Retinal pigment epithelial cell (primary cell): ENCODE results near the gene UTS2R.
"Not testable (repeated sequence)": the region's sequence is repeated elsewhere in the genome, so short reads cannot be mapped to it uniquely, and the experiment has no call there.

Experiments
- DNase-seq: peaks from one replicate; pipeline ENCODE4 v3.0.0-alpha.2; 2010; ENCODE audit warnings: low read depth
- H3K4me3 ChIP-seq: 2 replicates; pipeline ENCODE4 v1.5.1; 2011; ENCODE audit warnings: mild to moderate bottlenecking, low read length, control low read depth, moderate library complexity
- TF ChIP-seq, protein P1 (sequence below): conservative IDR thresholded peaks from 2 replicates; pipeline ENCODE4 v1.5.1; 2011; ENCODE audit warnings: low read depth, low read length, control low read depth, inconsistent platforms

Gene UTS2R

DNA sequence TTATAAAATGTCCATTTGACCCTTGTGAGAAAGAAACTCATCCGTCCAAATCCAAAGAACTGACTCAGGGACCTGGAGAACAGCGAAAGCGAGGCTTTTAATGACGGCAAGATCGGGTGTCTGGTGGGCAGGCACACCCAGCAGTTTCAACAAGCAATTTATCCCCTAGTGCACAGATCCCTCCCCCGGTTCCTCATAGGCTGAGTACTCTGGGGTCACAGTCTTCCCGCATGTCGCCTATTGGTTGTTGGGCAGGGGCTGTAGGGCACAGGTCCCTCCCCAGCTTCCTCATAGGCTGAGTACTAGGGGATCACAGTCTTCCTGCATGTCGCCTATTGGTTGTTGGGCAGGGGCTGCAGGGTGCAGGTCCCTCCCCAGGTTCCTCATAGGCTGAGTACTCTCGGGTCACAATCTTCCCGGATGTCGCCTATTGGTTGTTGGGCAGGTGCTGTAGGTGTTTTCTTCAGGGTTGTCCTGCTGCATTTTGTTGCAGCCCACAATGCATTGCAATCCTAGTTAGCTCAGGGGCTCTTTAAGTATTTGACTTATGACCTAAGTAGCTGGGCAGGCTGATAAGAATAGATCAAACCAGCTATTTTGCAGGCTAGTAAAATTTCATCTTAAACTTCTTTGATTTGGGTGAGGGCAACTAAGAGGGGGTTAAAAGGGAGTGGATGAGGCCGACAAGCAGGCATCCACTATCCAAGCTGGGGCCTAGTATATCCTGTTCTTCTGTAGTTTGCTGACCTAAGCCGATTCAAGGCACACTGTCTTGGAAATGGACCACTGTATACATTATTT lies 3.6 kb upstream of the UTS2R start:
- TF ChIP-seq, protein P1, sequence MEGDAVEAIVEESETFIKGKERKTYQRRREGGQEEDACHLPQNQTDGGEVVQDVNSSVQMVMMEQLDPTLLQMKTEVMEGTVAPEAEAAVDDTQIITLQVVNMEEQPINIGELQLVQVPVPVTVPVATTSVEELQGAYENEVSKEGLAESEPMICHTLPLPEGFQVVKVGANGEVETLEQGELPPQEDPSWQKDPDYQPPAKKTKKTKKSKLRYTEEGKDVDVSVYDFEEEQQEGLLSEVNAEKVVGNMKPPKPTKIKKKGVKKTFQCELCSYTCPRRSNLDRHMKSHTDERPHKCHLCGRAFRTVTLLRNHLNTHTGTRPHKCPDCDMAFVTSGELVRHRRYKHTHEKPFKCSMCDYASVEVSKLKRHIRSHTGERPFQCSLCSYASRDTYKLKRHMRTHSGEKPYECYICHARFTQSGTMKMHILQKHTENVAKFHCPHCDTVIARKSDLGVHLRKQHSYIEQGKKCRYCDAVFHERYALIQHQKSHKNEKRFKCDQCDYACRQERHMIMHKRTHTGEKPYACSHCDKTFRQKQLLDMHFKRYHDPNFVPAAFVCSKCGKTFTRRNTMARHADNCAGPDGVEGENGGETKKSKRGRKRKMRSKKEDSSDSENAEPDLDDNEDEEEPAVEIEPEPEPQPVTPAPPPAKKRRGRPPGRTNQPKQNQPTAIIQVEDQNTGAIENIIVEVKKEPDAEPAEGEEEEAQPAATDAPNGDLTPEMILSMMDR, result no peak
- no peak for DNase-seq
- no peak overlapping the region for H3K4me3 ChIP-seq

GRCh38 chr17:82369211-82369610 lies 2.4 kb upstream of the UTS2R start:
- TF ChIP-seq, protein P1, result no peak
- H3K4me3 ChIP-seq, result no peak overlapping the region
- no peak for DNase-seq

- TF ChIP-seq, protein P1, result no peak
- no peak overlapping the region for H3K4me3 ChIP-seq
- no peak for DNase-seq
Measured at GRCh38 chr17:82370471-82371332, 863 bp upstream of the UTS2R start.

DNA sequence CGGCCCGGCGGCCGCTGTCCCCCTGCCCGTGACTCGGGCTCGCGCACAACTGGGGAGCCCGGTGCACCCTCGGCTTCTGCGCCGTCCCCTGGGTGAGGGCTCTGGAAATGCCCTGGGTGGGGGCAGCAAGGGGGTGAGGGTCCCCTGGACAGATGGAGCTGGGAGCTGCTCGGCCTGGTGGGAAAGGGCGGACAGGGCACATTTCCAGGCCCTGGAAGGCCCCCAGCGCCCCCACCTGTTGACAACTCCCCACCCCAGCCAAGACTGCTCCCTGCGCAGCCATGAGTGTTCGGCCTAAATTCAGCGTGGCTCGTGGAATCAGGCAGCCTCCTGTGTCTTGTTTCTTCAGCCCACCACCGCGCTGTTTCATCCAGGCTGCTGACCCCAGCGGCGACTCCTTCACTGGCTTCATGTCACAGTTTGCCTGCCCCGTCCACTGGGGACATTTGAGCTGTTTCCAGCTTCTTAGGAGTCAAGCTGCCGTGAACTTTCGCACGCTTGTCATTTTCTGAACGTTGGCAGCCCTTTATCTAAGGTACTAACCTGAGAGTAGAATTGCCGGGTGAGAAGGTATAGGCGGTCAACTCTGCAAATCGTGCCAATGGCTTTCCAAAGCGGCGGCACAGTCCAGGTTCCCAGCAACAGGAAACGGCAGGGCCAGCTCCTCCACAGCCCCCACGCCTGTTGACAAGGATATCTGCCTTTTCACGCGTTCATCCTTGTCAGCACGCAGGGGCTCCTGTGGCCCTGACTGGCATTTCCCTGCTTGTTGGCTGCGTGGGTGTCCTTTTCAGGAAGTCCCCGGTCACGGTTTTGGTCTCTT lies 895 bp downstream of the UTS2R start:
- DNase-seq, result no peak
- H3K4me3 ChIP-seq, result peak overlapping the region; percentile 31
- TF ChIP-seq, protein P1, result no peak

DNA sequence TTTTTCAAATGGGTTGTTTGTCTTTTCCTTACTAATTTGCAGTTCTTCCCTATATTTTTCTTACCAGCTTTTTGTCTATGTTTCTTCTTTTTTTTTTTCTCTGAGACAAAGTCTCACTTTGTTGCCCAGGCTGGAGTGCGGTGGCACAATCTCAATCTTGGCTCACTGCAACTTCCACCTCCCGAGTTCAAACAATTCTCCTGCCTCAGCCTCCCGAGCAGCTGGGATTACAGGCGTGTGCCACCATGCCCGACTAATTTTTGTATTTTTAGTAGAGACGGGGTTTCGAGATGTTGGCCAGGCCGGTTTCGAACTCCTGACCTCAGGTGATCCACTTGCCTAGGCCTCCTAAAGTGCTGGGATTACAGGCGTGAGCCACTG lies 1.5 kb downstream of the UTS2R start:
- not testable (repeated sequence) for DNase-seq, H3K4me3 ChIP-seq

DNA sequence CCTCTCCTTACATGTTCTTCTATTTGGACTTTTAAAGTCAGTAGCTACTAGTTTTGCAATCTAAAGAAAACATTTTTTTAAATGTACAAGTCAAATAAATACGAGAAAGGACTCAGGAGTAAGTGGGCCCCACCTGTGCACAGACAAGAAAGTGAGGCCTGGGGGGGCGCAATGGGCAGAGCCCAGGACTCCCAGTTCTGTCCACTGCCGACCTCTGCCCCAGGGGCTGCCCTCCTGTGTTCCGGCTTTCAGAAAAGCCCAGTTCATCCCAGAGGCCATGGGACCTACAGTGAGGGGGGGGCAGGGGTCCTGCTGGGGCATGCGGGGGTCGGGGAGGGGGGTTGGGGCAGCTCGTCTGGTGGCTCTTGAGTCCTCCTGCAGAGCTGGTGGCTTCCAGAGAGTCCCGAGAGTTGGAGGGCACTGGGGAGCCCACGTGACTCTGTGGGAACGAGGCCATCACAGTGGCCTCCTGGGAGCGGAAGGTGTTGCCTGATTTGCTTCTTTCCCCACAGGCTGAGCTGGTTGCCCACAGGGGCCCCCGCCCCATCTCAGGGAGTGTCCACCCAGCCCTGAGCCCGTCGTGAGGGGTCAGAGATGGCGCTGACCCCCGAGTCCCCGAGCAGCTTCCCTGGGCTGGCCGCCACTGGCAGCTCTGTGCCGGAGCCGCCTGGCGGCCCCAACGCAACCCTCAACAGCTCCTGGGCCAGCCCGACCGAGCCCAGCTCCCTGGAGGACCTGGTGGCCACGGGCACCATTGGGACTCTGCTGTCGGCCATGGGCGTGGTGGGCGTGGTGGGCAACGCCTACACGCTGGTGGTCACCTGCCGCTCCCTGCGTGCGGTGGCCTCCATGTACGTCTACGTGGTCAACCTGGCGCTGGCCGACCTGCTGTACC lies 2.4 kb downstream of the UTS2R start:
- TF ChIP-seq, protein P1, result no peak
- H3K4me3 ChIP-seq, result no peak overlapping the region
- DNase-seq, result no peak
